GM21529 (cell line): Measurements from ENCODE around the gene LRRC38.
"Not testable (repeated sequence)": the region's sequence is repeated elsewhere in the genome, so short reads cannot be mapped to it uniquely, and the experiment has no call there.

ENCODE experiments used
- ATAC-seq: cut with Tn5 transposase; IDR thresholded peaks from one replicate; pipeline ENCODE4 v1.9.1; 2021; ENCODE audit not compliant: unreplicated experiment

The LRRC38 gene

DNA sequence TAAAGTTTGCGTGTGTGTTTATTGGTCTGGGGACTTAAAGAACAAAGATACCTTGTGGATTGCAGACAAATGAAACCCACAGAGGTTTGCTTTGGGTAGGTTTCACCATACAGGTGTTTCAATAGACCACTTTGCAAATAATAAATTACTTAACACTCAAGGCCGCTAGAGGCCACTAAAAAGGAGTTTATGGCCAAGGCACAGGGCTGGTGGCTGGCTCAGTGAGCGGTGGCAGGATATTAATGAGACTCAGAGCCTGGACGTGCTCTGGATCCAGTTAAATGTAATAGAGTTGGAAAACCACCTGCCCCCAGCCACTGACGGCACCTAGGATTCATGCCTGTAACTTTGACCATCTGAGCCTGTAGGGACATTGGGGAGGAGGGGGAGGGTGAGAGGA is 44.5 kb downstream of the LRRC38 start:
- no peak for ATAC-seq

DNA sequence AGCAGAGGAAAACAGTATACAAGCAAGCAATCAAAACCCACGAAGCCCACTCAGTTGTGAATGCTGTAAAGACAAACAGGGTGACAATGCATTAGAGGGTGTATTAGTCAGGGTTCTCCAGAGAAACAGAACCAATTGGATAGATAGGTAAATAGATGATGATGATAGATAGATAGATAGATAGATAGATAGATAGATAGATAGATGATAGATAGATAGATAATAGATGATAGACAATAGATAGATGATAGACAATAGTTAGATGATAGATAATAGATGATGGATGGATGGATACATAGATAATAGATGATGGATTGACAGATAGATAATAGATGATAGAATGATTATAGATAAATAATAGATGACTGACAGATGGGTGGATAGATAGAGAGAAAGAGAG is 48.3 kb downstream of the LRRC38 start:
- no peak for ATAC-seq

DNA sequence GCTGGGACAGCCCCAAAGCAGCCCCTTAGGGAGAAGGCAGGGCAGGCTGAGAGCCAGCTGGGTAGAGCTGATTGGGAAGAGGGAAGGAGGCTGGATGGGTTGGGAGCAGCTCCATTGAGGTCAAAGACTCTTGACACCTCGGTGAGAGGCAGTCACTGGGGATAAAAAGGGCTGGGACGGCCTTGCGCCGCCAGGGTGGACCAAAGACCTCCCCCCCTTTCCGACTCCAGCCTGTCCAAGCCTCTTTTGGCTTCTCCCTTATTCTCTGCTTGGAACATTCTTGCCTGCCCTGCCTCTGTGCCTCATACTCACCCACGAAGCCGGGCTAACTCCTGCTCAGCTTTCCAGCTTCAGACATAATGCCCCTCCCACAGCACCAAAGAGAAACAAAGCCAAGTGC is 51.1 kb downstream of the LRRC38 start:
- no peak for ATAC-seq

DNA sequence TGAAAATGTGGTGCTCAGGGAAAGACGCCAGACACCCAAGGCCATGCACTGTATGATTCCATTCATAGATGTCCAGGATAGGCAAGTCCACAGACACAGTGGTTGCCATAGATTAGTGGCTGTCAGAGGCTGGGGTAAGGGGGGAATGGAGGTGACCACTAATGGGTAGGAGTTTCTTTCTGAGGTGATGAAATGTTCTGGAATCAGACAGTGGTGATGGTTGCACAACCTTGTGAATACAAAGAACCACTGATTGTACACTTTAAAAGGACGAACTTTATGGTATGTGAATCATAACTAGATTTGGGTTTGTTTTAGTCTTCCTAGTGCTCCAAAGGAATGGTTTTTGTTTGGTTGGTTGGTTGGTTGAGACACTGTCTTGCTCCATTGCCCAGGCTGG is 51.8 kb downstream of the LRRC38 start:
- ATAC-seq: no peak

DNA sequence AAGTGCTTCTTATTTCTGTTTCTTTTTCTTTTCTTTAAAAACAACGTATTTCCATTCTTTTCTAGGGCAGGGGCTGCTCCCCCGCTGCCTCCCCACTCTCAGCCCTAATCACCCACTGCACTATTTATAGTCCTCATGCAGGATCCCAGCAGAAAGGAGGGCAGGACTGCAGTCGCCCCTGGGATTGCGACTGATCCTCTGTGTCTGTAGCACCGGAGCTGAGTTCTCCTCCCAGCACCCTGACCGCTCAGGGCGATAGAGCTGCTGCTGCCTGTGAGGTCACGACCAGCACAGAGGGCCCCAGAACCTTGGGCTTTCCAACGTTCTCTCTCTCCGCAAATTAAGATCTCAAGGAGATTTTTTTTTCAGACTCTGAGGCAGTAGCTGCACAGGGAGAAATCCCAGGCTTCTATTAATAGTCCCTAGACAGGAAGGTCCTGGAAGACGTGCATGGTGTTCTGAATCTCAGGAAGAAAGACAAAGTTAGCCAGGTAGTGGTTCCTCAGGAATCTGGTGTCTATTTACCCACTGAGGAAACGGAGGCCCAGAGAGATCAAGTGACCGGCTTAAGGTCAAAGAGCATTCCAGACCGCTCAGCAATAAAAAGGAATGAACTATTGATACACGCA is 56.8 kb downstream of the LRRC38 start:
- no peak for ATAC-seq

DNA sequence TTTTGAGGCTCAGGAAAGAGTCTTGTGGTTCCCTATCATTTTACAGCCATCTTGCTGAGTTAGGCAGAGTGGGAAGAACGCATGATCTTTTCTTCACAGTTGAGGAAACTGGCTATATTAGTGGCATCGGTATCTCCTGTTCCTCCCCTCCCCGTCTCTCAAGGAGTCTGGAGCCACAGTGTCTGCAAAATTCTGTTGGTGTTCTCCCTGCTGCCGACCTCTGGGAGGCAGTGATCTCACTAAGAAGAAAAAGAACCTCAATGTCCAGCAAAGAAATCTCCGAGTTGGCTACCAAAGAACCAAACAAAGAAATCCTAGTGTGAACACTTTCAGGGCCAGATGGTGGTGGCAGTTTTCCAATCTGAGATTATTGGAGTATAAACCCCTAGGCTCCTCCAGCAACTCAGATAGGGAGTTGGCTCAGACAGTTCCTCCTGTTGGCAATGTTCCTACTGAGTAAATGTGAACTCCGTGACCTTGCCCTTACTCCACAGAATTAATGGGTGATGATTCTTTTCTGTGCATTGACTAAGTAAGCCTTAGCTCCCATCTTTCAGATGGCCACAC is 62.3 kb downstream of the LRRC38 start:
- ATAC-seq: no peak

DNA sequence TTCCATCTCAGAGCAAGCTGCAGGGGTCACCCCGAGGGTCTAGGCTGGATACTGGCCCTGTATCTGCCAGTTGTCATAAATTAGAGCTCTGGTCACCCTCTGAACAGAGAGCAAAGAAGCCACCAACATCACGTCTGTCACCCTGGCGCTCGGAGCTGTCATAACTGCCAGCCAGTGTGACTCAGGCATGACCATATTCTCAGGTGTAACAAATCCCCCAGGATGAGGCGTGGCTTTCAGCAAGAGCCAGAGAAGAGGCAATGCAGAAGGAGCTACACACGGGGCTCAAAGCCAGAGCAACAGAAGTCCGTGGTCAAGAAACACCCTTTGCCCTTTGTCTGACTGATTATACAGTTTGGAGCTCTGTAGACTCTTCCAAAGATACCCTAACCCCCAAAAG is 63.6 kb downstream of the LRRC38 start:
- no peak for ATAC-seq

DNA sequence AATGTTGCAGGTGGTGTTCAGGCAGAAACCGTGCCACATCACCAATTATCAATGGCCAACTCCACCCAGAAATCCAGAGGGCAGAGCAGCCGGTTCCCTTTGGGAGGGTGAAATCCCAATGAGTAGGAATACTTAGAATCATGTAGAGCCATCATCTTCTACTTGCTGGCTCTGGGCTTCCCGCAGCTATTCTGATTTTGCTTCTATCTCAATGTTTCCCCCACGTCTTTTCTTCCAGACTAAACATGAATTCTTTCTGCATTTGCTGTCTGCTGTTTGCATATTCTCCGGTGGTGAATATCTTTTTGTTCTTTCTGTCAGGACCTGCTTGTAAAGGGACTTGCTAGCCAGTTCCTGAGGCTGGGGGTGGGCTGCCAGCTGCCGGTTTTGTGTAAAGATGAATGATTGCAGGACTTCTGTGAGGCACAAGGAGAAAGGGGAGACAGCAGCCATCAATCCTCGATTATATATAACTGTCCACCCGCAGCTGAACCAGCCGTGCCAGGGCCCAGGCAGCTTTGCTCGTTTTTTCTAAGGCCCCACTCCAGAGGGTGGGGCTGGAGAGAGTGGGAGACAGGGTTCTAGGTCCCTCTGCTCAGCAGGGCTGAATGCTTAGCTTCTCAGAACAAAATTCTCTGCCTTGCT is 70.3 kb downstream of the LRRC38 start:
- ATAC-seq: no peak

DNA sequence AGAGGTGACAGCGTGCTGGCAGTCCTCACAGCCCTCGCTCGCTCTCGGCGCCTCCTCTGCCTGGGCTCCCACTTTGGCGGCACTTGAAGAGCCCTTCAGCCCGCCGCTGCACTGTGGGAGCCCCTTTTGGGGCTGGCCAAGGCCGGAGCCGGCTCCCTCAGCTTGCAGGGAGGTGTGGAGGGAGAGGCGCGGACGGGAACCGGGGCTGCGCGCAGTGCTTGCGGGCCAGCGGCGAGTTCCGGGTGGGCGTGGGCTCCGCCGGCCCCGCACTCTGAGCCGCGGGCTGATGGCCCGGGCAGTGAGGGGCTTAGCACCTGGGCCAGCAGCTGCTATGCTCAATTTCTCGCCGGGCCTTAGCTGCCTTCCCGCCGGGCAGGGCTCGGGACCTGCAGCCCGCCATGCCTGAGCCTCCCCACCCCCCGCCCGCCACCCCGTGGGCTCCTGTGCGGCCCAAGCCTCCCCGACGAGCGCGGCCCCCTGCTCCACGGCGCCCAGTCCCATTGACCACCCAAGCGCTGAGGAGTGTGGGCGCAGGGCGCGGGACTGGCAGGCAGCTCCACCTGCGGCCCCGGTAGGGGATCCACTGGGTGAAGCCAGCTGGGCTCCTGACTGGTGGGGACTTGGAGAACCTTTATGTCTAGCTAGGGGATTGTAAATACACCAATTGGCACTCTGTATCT is 74.6 kb downstream of the LRRC38 start:
- ATAC-seq: not testable (repeated sequence)

DNA sequence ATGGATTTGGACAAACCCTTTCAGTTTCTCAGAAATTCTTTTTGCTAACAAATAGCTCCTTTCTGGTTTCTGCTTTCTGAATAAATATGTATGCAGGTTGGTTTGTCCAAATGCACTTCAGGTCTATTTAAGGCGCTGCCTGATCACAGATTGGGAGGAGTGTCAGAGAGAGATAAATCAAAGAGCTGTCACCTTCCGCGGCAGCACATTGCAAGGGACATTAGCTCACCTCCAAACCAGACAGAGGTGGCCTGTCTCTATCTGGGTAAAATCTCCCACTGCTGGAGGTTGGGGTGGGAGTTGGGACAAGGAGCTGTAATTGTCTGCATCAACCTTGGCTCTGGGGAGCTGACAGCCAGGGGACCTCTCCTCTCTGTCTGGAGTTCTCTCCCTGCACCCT is 78.3 kb downstream of the LRRC38 start:
- no peak for ATAC-seq

DNA sequence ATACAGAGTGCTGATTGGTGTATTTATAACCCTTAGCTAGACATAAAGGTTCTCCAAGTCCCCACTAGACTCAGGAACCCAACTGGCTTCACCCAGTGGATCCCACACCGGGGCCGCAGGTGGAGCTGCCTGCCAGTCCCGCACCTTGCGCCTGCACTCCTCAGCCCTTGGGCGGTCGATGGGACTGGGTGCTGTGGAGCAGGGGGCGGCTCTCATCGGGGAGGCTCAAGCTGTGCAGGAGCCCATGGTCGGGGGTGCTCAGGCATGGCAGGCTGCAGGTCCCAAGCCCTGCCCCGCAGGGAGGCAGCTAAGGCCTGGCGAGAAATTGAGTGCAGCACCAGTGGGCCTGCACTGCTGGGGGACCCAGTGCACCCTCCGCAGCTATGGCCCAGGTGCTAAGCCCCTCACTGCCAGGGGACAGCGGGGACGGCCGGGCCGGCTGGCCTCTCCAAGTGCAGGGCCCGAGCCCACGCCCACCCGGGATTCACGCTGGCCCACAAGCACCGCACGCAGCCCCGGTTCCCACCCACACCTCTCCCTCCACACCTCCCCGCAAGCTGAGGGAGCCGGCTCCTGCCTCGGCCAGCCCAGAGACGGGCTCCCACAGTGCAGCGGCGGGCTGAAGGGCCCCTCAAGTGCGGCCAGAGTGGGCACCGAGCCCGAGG is 80.0 kb downstream of the LRRC38 start:
- ATAC-seq: not testable (repeated sequence)

DNA sequence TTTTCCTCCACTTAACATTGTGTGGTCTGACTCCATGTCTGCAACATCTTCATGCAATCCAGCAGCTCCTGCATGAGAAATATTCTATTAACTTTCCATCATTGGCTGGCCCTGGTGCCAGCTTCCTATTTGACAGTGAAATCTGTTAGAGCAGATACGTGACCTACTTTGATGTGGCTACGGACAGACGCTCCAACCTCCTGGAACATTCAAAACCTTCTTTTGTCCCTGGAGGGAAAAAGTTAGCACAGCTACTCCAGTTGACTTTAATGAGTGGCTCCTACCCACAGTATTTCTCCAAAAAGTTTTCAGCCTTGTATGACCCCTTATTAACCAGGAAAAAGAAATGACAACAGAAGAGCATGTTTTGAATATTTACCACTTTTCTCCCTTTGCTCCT is 81.6 kb downstream of the LRRC38 start:
- ATAC-seq: no peak

DNA sequence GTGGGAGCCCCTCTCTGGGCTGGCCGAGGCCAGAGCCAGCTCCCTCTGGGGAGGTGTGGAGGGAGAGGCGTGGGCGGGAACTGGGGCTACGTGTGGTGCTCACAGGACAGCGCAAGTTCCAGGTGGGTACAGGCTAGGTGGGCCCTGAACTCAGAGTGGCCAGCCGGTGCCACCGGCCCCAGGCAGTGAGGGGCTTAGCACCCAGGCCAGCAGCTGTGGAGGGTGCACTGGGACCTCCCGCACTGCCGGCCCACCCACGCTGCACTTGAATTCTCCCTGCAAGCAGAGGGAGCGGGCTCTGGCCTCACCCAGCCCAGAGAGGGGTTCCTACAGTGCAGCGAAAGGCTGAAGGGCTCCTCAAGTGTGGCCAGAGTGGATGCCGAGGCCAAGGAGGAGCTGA is 83.3 kb downstream of the LRRC38 start:
- ATAC-seq: no peak
